ENCODE data around the gene CLEC3B.

The CLEC3B gene

GRCh38 chr3:45034612-45035252 is 8.6 kb downstream of the CLEC3B start:
- H3K27ac ChIP-seq, result no peak overlapping the region
- TF ChIP-seq CTCF (conservative IDR thresholded peaks at IDR 0.05), result no peak
- TF ChIP-seq ZFX (IDR thresholded peaks at IDR 0.05), result no peak

GRCh38 chr3:45035441-45036301 is 9.6 kb downstream of the CLEC3B start:
- TF ChIP-seq ZFX (IDR thresholded peaks at IDR 0.05) (no peak), CTCF (conservative IDR thresholded peaks at IDR 0.05) (no peak)
- no peak overlapping the region for H3K27ac ChIP-seq

DNA sequence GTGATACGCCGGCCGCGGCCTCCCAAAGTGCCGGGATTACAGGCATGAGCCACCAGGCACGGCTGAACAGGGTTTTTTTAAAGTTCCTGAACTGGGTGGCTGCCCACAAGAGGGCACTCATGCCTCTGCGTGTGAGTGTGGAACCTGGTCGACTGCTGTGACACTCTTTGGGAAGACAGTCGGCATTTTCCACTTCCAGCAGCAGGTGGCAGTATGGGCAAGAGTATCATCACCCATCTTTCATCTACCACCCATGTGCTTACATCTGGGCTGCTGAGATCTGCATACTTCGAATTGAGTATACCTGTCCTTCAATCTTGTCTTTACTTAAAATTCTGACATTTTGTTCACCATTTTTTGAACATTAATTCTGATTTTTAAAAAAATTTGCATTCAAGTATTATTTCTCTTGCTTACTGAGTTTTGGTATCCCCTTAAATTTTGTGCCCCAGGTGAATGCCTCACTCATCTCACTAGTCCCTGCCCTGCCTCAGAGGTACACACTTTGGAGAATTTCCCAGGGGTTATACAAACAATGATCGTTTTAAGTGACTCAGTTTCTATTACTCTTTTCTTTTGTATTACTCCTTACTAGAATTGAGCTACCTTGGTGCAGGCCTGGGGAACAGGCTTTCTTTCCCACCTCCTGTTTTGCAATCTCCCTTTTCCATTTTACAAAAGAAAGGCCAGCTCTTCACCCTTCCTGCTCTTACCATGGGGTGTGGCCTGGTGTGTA is 11.8 kb downstream of the CLEC3B start:
- TF ChIP-seq CTCF (conservative IDR thresholded peaks at IDR 0.05), result peak; percentile 97
- no peak for TF ChIP-seq ZFX (IDR thresholded peaks at IDR 0.05)
- no peak overlapping the region for H3K27ac ChIP-seq

- TF ChIP-seq CTCF (conservative IDR thresholded peaks at IDR 0.05), result no peak
- no peak for TF ChIP-seq ZFX (IDR thresholded peaks at IDR 0.05)
- H3K27ac ChIP-seq, result no peak overlapping the region
These were observed 15.6 kb downstream of the CLEC3B start for GRCh38 chr3:45041666-45042065.

DNA sequence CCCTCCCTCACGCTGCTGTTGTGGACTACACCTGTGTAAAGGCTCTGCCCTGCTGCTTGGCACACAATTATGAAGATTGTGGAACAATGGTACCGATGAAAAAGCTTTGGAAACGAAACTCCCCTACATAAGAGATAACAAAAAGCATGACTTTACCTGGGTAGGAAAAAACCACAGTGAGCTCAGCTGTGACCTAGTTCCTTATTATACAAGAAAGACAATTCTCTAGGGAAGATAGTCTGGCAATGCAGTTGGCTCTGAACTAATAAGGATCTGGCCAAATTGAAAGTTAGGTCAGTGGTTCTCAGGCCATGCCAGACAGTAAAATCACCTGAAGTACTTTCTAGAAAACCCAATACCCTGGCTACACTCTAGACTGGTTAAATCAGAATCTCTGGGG is 16.1 kb downstream of the CLEC3B start:
- TF ChIP-seq CTCF (conservative IDR thresholded peaks at IDR 0.05) (no peak), ZFX (IDR thresholded peaks at IDR 0.05) (no peak)

GRCh38 chr3:45043728-45044299 is 17.7 kb downstream of the CLEC3B start:
- TF ChIP-seq ZFX (IDR thresholded peaks at IDR 0.05) (no peak), CTCF (conservative IDR thresholded peaks at IDR 0.05) (no peak)
- H3K27ac ChIP-seq, result no peak overlapping the region

More for the DNA sequence above, 16.1 kb downstream of the CLEC3B start:
- H3K27ac ChIP-seq, result no peak overlapping the region

Measured in C4-2B (cell line).